Measurements from ENCODE around the gene DNM3.

Gene DNM3

DNA sequence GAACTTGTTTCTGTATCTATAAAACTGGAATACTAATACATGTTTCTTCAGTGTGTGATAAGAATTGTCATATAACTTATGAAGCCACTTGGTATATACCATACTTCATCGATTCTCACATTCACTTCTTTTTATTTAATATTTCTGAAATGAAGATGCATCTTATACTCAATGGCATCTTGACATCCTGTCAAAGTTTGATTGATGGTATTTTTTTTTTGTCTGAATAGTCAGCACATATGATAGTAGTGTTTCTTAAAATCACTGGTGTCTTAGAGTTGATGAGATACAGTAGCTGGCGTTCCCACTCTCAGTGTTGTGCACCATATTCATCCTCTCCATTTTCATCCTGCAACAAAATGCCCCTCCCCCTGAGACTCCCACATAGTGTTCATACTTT lies 544.7 kb downstream of the DNM3 start:
- DNase-seq (ENCODE audit: low read depth in 1 of 2, low spot score in 1 of 2): no peak

- DNase-seq (ENCODE audit: low read depth in 1 of 2, low spot score in 1 of 2): no peak
These were observed 547.2 kb downstream of the DNM3 start for GRCh38 chr1:172388490-172388889.

GRCh38 chr1:172390301-172390682 lies 549.0 kb downstream of the DNM3 start:
- no peak for DNase-seq (ENCODE audit: low read depth in 1 of 2, low spot score in 1 of 2)

DNA sequence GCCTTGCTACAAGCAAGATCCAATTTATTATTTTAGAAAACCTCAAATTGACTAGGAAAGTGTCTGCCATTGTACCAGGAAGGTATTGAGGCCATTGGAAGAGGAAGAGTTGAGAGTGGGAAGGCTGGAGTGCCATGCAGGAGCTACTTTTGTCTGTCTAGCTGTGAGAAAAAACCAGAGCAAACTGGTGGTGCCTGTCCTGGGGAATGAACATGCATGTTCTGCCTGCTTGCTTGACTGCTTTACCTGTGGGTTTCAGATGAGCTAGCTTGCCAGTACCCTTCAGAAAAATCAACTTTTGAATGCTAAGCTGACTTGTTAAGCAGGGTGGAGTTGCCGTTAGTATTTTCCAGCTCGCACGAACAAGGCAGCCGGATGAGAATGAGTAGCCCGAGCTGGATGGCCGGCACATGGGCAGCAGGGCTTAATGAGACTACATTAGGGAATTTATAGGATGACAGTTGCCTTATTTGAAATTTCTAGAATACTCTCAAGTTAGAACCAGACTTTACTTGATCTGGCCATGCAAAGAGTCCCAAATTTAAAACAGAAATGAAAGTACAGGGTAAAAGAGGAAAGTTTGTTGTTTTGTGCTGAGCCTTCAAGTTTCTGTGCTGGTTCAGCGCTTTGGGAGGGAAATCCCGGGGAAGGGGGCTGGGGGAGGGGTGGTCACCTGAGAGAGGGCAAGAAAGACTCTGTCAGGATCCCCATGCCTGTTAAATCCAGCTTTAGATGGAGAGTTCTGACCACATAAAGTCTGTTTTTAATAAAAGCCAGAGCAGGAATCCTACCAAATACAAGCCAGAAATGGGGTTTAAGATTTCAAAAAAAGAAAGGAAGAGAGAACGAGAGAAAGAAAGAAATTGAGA lies 549.6 kb downstream of the DNM3 start:
- DNase-seq (ENCODE audit: low read depth in 1 of 2, low spot score in 1 of 2): no peak

DNA sequence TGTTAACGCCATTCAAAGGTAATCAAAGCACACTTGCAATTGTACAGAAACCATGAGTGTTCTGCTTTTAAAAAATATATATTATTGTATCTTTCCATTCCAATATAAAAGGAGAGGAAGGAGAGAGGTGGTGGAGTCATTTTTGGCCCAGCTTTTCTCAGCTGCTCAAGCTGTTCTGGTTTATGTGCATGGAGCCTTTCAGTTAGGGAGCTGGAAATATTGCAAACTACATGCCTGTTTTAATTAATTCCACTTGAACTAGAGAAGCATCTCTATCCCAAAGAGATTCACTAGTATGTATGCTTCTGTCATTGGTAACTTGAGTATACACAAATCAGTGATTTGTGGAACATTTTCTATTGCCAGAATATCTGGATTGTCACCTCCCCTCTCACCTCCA lies 550.7 kb downstream of the DNM3 start:
- DNase-seq (ENCODE audit: low read depth in 1 of 2, low spot score in 1 of 2): no peak

- DNase-seq (ENCODE audit: low read depth in 1 of 2, low spot score in 1 of 2): no peak
These were observed 552.1 kb downstream of the DNM3 start for GRCh38 chr1:172393354-172393753.

DNA sequence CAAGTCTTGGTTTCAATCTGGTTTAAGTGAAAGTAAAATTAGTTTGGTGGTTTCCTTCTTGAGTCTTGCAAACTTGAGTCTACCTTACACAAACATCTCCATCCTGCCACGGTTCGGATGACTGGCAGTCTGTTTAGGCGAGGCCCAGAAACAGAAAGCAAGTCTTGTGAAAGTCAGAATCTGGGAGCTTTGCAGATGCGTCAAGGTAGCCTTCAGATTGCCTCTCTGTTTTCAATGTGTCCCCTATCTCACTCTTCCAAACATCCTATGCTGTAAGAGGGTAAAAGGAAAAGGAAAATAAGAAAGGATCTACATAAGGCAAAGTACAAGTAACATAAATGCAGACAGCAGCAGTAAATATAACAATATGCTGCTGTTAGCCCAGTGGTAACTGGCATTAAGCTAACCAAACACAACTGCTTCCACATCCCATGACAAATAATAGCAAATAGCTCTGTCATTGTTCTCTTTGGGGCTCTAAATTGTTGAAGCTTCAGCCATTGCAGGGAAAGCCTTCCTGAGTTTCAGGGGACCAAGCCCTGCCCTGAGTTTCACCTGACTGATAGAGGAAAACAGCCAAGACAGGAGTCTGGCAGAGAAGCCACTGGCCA lies 552.9 kb downstream of the DNM3 start:
- peak; percentile 23 to 77 for DNase-seq (ENCODE audit: low read depth in 1 of 2, low spot score in 1 of 2)

- no peak for DNase-seq (ENCODE audit: low read depth in 1 of 2, low spot score in 1 of 2)
These were observed 553.5 kb downstream of the DNM3 start for GRCh38 chr1:172394811-172395210.

DNA sequence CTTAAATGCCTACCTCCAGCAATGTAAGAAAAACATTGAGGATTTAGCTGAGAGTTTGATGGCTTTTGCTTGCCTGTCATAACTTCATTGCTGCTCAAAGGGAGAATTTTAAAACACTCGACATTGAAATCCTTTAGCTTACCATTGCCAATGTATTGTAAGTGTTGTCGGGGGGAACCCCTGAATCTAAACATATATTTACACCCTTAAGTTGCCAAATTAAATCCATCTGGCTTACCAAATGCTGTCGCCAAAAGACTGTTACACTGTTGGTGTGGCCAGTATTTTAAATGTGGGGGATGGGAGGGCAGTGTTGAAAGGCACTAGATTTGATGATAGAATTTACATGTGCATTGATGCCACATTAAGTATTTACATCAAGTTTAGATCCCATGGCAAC lies 554.3 kb downstream of the DNM3 start:
- no peak for DNase-seq (ENCODE audit: low read depth in 1 of 2, low spot score in 1 of 2)

DNA sequence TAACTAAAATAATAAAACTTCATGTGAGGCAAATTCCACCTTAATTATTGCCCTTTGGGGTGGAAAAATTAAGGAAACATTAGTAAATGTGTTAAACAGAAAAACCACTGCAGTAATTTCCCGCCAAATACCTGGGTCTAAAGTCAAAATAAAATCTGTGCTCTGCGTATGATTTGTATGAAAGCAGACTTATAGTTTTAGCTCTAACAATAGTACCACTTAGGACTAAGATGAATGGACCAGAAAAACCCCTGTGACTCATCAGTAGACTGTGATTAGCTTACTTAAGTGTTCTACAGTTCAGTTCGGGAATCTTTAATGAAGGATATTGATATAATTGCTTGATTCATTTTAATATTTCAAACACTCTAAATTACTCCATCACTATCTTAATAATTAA lies 555.9 kb downstream of the DNM3 start:
- no peak for DNase-seq (ENCODE audit: low read depth in 1 of 2, low spot score in 1 of 2)

DNA sequence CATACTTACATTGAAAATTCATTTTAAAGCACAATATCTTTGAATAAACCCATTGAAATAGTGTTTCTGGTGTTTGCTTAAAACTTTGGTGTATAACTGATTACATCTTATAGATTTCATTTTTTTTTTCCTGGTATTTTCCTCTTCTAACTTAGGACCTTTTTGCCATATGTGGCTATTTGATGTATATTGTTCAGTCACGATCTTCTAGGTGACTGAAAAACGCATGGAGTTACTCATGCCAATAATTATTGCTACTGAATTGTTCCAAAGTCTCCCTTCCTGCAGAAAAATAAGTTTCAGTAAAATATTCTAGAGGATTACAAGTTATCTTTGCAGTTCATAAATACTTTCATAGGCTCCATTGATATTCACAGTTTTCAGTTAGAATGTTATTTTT lies 556.3 kb downstream of the DNM3 start:
- DNase-seq (ENCODE audit: low read depth in 1 of 2, low spot score in 1 of 2): no peak

DNA sequence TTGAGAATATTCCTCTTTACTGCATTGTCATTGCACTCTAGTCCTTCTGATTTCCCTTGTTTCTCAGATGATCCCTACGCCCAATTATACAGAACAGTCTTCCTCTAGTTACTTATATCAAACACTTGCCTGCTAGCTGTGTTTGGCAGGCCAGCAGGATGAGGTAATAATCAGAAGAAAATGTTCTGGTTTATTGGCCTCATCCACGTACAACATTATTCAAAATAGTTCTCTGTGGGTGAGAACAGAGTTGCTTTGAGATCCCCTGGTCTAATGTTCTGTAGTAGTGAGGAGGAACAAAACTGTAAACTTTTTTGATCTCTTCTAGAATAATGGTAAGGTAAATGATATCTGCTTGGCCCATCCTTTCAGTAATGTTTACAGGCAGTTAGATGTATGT lies 556.9 kb downstream of the DNM3 start:
- DNase-seq (ENCODE audit: low read depth in 1 of 2, low spot score in 1 of 2): no peak

DNA sequence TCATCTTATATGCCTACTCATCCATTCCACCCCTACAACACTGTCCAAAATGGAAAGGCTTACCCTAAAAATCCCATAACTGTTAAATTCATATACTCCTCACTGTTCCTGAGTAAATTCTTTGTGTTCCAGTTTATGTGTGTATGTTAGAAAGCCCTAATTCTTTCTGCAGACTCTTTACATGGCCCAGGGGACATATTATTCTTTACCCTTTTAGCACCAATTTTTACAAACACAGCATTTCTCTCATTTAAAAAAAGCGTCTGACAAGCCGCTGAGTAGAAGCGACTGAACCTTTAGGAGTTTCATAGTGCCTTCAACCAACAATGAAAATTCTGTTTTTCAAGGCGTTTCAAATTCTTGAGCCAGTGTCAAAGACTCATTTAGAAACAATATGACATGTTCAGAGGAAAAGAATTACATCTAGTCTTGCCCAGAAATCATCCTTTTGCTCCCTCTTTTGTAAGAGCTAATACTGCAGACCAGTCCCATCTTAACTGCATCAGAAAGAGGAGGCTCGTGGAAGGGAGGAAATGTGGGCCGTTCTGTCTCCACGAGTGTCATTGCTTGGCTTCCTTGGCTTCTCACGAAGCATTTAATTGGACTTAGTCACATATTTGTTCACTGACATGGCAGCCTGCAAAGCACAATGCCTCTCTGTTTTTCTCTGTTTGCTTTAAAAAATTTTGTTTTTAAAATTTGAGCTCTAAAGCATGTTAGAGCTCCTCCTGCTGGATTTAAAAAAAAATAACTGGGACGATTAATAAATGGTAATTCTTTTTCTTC lies 557.9 kb downstream of the DNM3 start:
- DNase-seq (ENCODE audit: low read depth in 1 of 2, low spot score in 1 of 2): no peak

GRCh38 chr1:172399756-172400721 lies 558.7 kb downstream of the DNM3 start:
- no peak for DNase-seq (ENCODE audit: low read depth in 1 of 2, low spot score in 1 of 2)

DNA sequence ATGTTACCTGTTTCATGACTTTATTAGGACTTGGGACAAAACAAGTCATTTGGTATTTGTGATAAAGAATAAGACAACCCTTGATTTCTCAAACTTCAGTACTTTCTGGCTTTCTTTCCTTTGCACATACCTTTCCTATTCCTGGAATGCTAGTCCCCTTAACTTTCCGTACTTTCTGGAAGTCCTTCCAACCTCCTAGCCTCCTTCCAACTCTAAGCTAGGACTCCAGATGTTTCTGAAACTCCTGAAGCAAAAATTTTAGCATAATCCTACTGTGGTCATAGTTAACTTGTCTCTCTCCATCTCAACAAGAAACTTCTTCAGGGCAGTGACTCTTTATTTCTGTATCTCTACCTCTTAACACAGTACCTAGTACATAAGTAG lies 559.4 kb downstream of the DNM3 start:
- no peak for DNase-seq (ENCODE audit: low read depth in 1 of 2, low spot score in 1 of 2)

- no peak for DNase-seq (ENCODE audit: low read depth in 1 of 2, low spot score in 1 of 2)
These were observed 560.2 kb downstream of the DNM3 start for GRCh38 chr1:172401477-172401876.

DNA sequence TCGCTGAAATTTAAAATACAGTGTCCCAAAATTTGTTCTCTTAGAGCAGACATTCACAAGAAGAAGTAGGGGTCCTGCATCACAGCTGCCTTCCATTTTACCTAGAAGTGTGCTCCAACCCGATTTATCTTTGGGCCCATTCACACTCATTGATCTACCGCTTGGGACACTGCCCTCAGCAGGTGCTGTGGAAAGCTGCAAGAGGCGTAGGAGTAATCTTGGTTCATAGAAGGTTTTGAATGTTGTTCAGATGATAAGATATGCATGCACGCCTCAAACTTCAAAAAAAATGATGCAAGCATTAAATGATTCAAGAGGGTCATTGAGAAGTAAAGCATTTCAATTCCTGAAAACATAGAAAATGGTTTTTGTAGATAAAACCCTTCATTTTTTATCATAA lies 560.6 kb downstream of the DNM3 start:
- DNase-seq (ENCODE audit: low read depth in 1 of 2, low spot score in 1 of 2): no peak

- DNase-seq (ENCODE audit: low read depth in 1 of 2, low spot score in 1 of 2): no peak
These were observed 561.7 kb downstream of the DNM3 start for GRCh38 chr1:172402878-172403569.

GRCh38 chr1:172404121-172404520 lies 562.8 kb downstream of the DNM3 start:
- DNase-seq (ENCODE audit: low read depth in 1 of 2, low spot score in 1 of 2): no peak

GRCh38 chr1:172405912-172406311 lies 564.6 kb downstream of the DNM3 start:
- DNase-seq (ENCODE audit: low read depth in 1 of 2, low spot score in 1 of 2): no peak

Data from activated CD4-positive, alpha-beta T cell treated with anti-CD3 and anti-CD28 coated beads, Interleukin-2, amount 50 U/mL, for 24 hours (primary cell).